ENCODE measurements around the gene PEAK3. TPM values are rescaled to one million over a fixed set of nuclear protein-coding genes. Genes with fewer than 3 reads are reported as not detected.

The PEAK3 gene
- total RNA-seq, 1 donor from 2014 or later = 0.50 TPM

DNA sequence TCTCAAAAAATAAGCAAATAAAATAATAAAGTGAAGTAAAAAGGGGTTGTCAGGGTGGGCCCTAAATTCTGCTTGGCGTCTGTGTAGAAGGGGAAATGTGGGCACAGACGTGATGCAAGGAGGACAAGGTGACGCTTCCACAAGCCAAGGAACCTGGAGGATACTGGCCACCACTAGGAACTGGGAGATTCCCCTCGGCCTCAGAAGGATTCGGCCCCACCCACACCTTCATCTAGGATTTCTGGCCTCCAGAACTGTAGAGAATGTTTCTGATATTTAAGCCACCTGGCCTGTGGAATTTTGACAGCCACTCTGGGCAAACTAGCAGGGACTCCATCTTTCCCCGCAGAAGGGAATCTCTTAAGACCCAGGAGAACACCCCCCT is 47.0 kb downstream of the PEAK3 start:
- Mint-ChIP-seq H3K9me3 (ENCODE audit: low read depth) (no peaks in the 10 kb centered on the region), H3K4me1 (ENCODE audit: low read depth) (peaks cover 47% of the 10 kb centered on the region), H3K27ac (ENCODE audit: unreplicated experiment) (peak overlapping the region; percentile 77), H3K36me3 (ENCODE audit: low read depth) (peaks cover 3% of the 10 kb centered on the region), H3K4me3 (ENCODE audit: unreplicated experiment) (peak overlapping the region; percentile 96), H3K27me3 (ENCODE audit: low read depth) (no peaks in the 10 kb centered on the region)
- TF ChIP-seq, protein P1, sequence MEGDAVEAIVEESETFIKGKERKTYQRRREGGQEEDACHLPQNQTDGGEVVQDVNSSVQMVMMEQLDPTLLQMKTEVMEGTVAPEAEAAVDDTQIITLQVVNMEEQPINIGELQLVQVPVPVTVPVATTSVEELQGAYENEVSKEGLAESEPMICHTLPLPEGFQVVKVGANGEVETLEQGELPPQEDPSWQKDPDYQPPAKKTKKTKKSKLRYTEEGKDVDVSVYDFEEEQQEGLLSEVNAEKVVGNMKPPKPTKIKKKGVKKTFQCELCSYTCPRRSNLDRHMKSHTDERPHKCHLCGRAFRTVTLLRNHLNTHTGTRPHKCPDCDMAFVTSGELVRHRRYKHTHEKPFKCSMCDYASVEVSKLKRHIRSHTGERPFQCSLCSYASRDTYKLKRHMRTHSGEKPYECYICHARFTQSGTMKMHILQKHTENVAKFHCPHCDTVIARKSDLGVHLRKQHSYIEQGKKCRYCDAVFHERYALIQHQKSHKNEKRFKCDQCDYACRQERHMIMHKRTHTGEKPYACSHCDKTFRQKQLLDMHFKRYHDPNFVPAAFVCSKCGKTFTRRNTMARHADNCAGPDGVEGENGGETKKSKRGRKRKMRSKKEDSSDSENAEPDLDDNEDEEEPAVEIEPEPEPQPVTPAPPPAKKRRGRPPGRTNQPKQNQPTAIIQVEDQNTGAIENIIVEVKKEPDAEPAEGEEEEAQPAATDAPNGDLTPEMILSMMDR (IDR thresholded peaks at IDR 0.05) = no peak
- no peak for DNase-seq (ENCODE audit: low spot score)

DNA sequence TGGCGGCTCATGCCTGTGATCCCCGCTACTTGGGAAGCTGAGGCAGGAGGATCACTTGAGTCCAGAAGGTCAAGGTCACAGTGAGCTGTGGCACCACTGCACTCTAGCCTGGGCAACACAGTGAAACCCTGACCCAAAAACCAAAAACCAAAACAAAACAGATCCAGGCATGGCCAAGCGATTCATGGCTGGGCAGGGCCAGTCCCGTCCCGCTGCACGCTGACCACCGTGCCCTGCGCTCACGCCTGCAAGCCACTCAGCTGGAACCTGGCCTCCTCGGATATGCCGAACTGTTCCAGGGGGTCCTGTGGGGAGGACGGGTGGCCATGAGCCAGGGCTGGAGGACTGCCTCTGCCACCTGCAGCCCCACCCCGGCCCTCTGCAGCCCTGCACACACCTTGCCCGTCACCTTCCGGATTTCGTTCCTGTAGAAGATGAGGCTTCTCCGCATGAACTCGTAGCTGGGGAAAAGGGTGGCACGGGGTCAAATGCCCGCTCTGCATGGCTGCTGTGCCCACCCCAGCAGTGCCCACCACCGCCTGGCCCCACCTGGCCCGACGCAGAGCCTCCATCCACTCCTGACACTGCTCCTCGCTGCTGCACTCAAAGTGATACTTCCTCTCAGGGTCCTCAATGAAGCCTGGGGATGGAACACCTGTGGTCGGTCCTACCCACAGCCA is 48.2 kb downstream of the PEAK3 start:
- Mint-ChIP-seq H3K9me3 (ENCODE audit: low read depth) (no peaks in the 10 kb centered on the region), H3K4me3 (ENCODE audit: unreplicated experiment) (no peak overlapping the region), H3K4me1 (ENCODE audit: low read depth) (peaks cover 36% of the 10 kb centered on the region), H3K27ac (ENCODE audit: unreplicated experiment) (peak overlapping the region; percentile 57), H3K27me3 (ENCODE audit: low read depth) (no peaks in the 10 kb centered on the region), H3K36me3 (ENCODE audit: low read depth) (peaks cover 5% of the 10 kb centered on the region)
- TF ChIP-seq, protein P1 (IDR thresholded peaks at IDR 0.05) = no peak
- no peak for DNase-seq (ENCODE audit: low spot score)

DNA sequence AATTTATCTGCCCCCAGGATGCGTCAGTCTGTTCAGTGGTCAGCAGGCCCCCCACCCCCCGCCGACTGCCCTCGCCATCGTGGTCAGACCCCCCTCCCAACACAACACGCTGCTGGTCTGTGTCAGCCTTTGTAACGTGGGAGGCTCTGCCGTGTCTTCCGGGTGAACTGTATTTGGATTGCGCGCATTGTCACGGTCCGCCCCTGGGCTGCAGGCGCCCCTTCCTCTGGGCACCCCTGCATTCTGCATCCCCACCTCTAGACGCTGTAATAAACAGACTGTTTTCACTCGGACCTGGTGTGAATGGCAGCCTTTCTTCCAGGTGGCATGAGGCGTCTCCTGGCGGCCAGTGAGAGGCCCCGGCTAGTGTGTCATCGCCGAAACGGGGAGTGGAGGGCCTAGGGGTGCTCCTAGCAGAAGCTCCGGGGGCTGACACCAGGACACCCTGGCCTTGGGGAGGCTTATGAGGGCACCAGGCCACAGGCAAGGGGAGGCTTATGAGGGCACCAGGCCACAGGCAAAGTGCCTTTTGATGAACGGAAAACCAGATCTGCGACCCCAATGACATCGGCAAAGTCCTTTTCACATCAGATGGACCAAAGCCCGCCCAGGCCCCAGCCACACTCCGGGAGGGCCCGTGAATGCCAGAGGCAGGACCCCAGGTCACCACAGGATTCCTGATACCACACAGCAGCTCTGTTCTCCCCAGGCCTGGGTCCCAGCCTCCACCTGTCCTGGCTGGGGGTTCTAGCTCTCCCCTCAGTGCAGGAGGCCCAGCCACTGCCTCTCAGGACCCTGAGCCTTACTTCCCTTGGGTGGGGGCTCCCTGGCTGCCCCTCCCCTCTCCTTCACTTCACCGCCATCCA is 49.5 kb downstream of the PEAK3 start:
- H3K4me3 Mint-ChIP-seq (ENCODE audit: unreplicated experiment) = no peak overlapping the region
- no peaks in the 10 kb centered on the region for H3K9me3 Mint-ChIP-seq (ENCODE audit: low read depth)
- peak overlapping the region; percentile 57 for H3K27ac Mint-ChIP-seq (ENCODE audit: unreplicated experiment)
- peaks cover 24% of the 10 kb centered on the region for H3K4me1 Mint-ChIP-seq (ENCODE audit: low read depth)
- H3K27me3 Mint-ChIP-seq (ENCODE audit: low read depth) = no peaks in the 10 kb centered on the region
- DNase-seq (ENCODE audit: low spot score) = no peak
- peaks cover 4% of the 10 kb centered on the region for H3K36me3 Mint-ChIP-seq (ENCODE audit: low read depth)
- TF ChIP-seq, protein P1 (IDR thresholded peaks at IDR 0.05) = no peak

DNA sequence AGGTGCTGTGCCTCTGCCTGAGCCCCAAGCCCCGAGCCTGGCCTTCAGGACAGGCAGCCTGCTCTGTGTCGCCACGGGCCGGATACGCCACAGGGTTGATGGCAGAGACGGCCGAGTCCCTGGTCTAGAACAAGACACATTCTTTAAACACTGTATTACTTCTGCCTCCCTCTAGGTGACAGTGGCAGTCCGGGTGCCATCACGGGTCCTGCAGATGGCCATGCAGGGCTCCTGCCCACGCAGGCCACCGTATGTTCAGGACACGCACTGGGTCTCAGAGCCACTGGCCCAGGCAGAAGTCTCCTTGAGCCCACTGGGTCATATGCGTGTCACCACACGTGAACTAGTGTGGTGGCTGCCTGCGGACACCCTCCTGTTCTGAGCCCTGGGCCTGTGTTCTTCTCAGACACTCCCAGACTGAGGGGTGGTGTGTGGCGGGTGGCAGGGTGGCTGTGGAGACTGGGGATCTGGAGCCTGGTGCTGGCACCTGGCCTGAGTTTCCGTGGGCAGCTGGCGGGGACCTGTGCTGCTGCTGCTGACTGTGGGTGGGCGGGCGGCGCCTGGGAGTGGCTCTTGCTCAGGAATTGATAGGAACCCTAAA is 50.3 kb downstream of the PEAK3 start:
- no peak overlapping the region for H3K4me3 Mint-ChIP-seq (ENCODE audit: unreplicated experiment)
- peak overlapping the region; percentile 54 for H3K27ac Mint-ChIP-seq (ENCODE audit: unreplicated experiment)
- TF ChIP-seq, protein P1 (IDR thresholded peaks at IDR 0.05) = peak; percentile 48
- H3K27me3 Mint-ChIP-seq (ENCODE audit: low read depth) = no peaks in the 10 kb centered on the region
- no peaks in the 10 kb centered on the region for H3K9me3 Mint-ChIP-seq (ENCODE audit: low read depth)
- H3K4me1 Mint-ChIP-seq (ENCODE audit: low read depth) = peaks cover 21% of the 10 kb centered on the region
- peaks cover 5% of the 10 kb centered on the region for H3K36me3 Mint-ChIP-seq (ENCODE audit: low read depth)
- DNase-seq (ENCODE audit: low spot score) = no peak

DNA sequence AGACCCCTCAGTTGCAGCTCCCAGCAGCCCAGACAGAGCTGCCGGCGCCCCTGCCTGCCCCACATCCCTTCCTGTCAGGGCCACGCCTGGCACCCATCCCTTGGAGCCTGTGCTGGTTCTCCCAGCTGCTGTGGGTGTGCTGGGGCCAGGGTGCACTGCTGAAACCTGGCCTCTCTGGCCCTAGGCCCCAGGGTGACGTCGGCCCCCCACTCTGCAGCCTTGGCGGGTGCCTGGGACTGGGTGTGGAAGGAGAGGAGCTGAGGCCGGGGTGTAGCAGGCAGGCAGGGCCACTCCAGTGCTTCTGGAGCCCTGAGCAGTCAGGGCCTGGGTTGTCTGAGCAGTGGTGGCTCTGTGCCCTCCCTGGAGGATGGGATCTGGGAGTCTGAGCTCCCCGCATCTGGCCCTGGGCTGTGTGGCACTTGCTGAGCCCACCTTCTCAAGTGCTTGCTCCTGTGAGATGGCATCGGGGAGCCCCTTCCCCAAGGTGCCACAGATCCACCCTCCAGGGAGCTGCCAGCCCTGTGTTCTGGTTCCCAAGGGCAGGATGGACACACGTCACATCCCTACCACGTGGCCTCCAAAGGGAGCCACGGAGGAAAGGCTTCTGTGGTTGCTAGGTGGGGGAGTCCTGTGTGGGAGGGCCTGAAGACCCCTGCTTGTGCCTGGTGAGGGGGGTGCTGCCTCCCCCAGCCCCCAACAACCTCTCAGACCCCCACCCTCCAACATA is 51.0 kb downstream of the PEAK3 start:
- no peak for DNase-seq (ENCODE audit: low spot score)
- TF ChIP-seq, protein P1 (IDR thresholded peaks at IDR 0.05) = no peak
- Mint-ChIP-seq H3K9me3 (ENCODE audit: low read depth) (no peaks in the 10 kb centered on the region), H3K36me3 (ENCODE audit: low read depth) (peaks cover 5% of the 10 kb centered on the region), H3K27ac (ENCODE audit: unreplicated experiment) (no peak overlapping the region), H3K27me3 (ENCODE audit: low read depth) (no peaks in the 10 kb centered on the region), H3K4me1 (ENCODE audit: low read depth) (peaks cover 18% of the 10 kb centered on the region), H3K4me3 (ENCODE audit: unreplicated experiment) (no peak overlapping the region)
